PFSK-1 (cell line): Measurements from ENCODE around the gene DNM1L.

Source experiments
- POLR2AphosphoS5 ChIP-seq: IDR thresholded peaks from 2 replicates; pipeline ENCODE4 v1.6.1; 2012; ENCODE audit warnings: low read depth, mild to moderate bottlenecking, control low read depth, low read length, moderate library complexity
- REST ChIP-seq, 2 experiments: IDR thresholded peaks; 2 replicates each; pipeline versions ENCODE4 v1.6.1 to v1.8.0; 2011 to 2012; ENCODE audit warnings: low read depth in 2 of 2, low read length in 2 of 2, control low read depth in 1 of 2, inconsistent platforms in 1 of 2, mild to moderate bottlenecking in 1 of 2, moderate library complexity in 1 of 2; ENCODE audit not compliant: insufficient read depth in 1 of 2
- TAF1 ChIP-seq: IDR thresholded peaks from 2 replicates; pipeline ENCODE4 v1.6.1; 2012; ENCODE audit warnings: low read length, control low read depth, borderline replicate concordance; ENCODE audit not compliant: insufficient read depth

- TF ChIP-seq REST (IDR thresholded peaks at IDR 0.05; ENCODE audit: insufficient read depth in 1 of 2, low read depth in 2 of 2, low read length in 2 of 2) (no peak), TAF1 (no peak), POLR2AphosphoS5 (no peak)
Observed at GRCh38 chr12:32679920-32680237, 778 bp downstream of the DNM1L start.
